Measurements from ENCODE around the gene NBPF4.

GRCh38 chr1:108179018-108179417, 64.9 kb downstream of the NBPF4 start:
- TF ChIP-seq CTCF (IDR thresholded peaks at IDR 0.05; ENCODE audit: insufficient read depth, low read length, poor library complexity, severe bottlenecking) (no peak), EZH2phosphoT487 (conservative IDR thresholded peaks at IDR 0.05; ENCODE audit: low read length) (no peak)

Data from SU-DHL-6 (cell line).